MG63 (cell line): ENCODE measurements around the gene MMP20. TPM values are rescaled to one million over a fixed set of nuclear protein-coding genes. Genes with fewer than 3 reads are reported as not detected.

Experiments used
- DNase-seq: peaks from one replicate; pipeline ENCODE4 v3.0.0-alpha.2; 2020
- H3K27me3 ChIP-seq: fragments of 250-450 bp; sonication (Bioruptor Pico); 2 replicates; pipeline ENCODE4 v1.5.1; 2020; ENCODE audit warnings: mild to moderate bottlenecking, moderate library complexity
- H3K36me3 ChIP-seq: fragments of 250-450 bp; sonication (Bioruptor Pico); 2 replicates; pipeline ENCODE4 v1.5.1; 2020; ENCODE audit warnings: mild to moderate bottlenecking, moderate library complexity
- H3K4me3 ChIP-seq: fragments of 250-450 bp; sonication (Bioruptor Pico); 2 replicates; pipeline ENCODE4 v1.5.1; 2020; ENCODE audit warnings: mild to moderate bottlenecking, moderate library complexity
- H3K9me3 ChIP-seq: fragments of 250-450 bp; sonication (Bioruptor Pico); 2 replicates; pipeline ENCODE4 v1.5.1; 2020; ENCODE audit warnings: mild to moderate bottlenecking, moderate library complexity
- total RNA-seq: library from RNA; depleted of rRNA; stranded (reverse); fragments of >200 nt; shearing (Covaris generic); gene quantifications from 2 replicates; pipeline ENCODE4 v1.2.3, GENCODE V29; 2014; ENCODE audit warnings: low replicate concordance; rRNA removed

Gene MMP20
- total RNA-seq = not detected in 2 replicates

- no peaks in the 10 kb centered on the region for H3K36me3 ChIP-seq
- DNase-seq = no peak
- H3K27me3 ChIP-seq = no peaks in the 10 kb centered on the region
- H3K4me3 ChIP-seq = no peak within 1 kb of the TSS
- H3K9me3 ChIP-seq = no peaks in the 10 kb centered on the region
Observed at GRCh38 chr11:102625177-102625576, at the start of gene MMP20. TSS of gene MMP20 (minus strand) at chr11:102625332. CDS start at chr11:102625319, 13 bp downstream.

GRCh38 chr11:102669664-102670063 lies 44.5 kb upstream of the MMP20 start:
- H3K4me3 ChIP-seq = no peak overlapping the region
- no peaks in the 10 kb centered on the region for H3K36me3 ChIP-seq
- H3K9me3 ChIP-seq = no peaks in the 10 kb centered on the region
- no peak for DNase-seq
- no peaks in the 10 kb centered on the region for H3K27me3 ChIP-seq

GRCh38 chr11:102666331-102666957 lies 41.3 kb upstream of the MMP20 start:
- DNase-seq = no peak
- Histone ChIP-seq H3K4me3 (no peak overlapping the region), H3K9me3 (no peaks in the 10 kb centered on the region), H3K36me3 (no peaks in the 10 kb centered on the region), H3K27me3 (no peaks in the 10 kb centered on the region)

- Histone ChIP-seq H3K27me3 (no peaks in the 10 kb centered on the region), H3K9me3 (no peaks in the 10 kb centered on the region), H3K36me3 (no peaks in the 10 kb centered on the region), H3K4me3 (no peak overlapping the region)
- peak; percentile 5 for DNase-seq
Observed at GRCh38 chr11:102664001-102664752, 39.0 kb upstream of the MMP20 start.

GRCh38 chr11:102662607-102663006 lies 37.5 kb upstream of the MMP20 start:
- Histone ChIP-seq H3K36me3 (no peaks in the 10 kb centered on the region), H3K9me3 (no peaks in the 10 kb centered on the region), H3K4me3 (no peak overlapping the region), H3K27me3 (no peaks in the 10 kb centered on the region; the same call in 1 of the 2 replicates)
- no peak for DNase-seq

- Histone ChIP-seq H3K27me3 (no peaks in the 10 kb centered on the region; the same call in 1 of the 2 replicates), H3K9me3 (no peaks in the 10 kb centered on the region), H3K4me3 (no peak overlapping the region), H3K36me3 (no peaks in the 10 kb centered on the region)
- no peak for DNase-seq
Observed at GRCh38 chr11:102661040-102661439, 35.9 kb upstream of the MMP20 start.

GRCh38 chr11:102656528-102656927 lies 31.4 kb upstream of the MMP20 start:
- H3K36me3 ChIP-seq = no peaks in the 10 kb centered on the region
- H3K27me3 ChIP-seq = no peaks in the 10 kb centered on the region; the same call in 1 of the 2 replicates
- no peak overlapping the region for H3K4me3 ChIP-seq
- H3K9me3 ChIP-seq = no peaks in the 10 kb centered on the region
- DNase-seq = no peak

- no peaks in the 10 kb centered on the region; the same call in 1 of the 2 replicates for H3K27me3 ChIP-seq
- no peak for DNase-seq
Observed at GRCh38 chr11:102655547-102655946, 30.4 kb upstream of the MMP20 start.

GRCh38 chr11:102654761-102655160 lies 29.6 kb upstream of the MMP20 start:
- Histone ChIP-seq H3K36me3 (no peaks in the 10 kb centered on the region), H3K27me3 (no peaks in the 10 kb centered on the region; the same call in 1 of the 2 replicates), H3K4me3 (no peak overlapping the region), H3K9me3 (no peaks in the 10 kb centered on the region)
- no peak for DNase-seq

More at GRCh38 chr11:102655547-102655946, 30.4 kb upstream of the MMP20 start:
- Histone ChIP-seq H3K9me3 (no peaks in the 10 kb centered on the region), H3K36me3 (no peaks in the 10 kb centered on the region), H3K4me3 (no peak overlapping the region)

- no peaks in the 10 kb centered on the region; the same call in 1 of the 2 replicates for H3K27me3 ChIP-seq
- H3K9me3 ChIP-seq = no peaks in the 10 kb centered on the region
- H3K4me3 ChIP-seq = no peak overlapping the region
- H3K36me3 ChIP-seq = no peaks in the 10 kb centered on the region
- DNase-seq = peak; percentile 36
Observed at GRCh38 chr11:102653744-102654291, 28.7 kb upstream of the MMP20 start.

- H3K9me3 ChIP-seq = no peaks in the 10 kb centered on the region
- DNase-seq = no peak
- H3K27me3 ChIP-seq = no peaks in the 10 kb centered on the region
- no peak overlapping the region for H3K4me3 ChIP-seq
- no peaks in the 10 kb centered on the region for H3K36me3 ChIP-seq
Observed at GRCh38 chr11:102647430-102647829, 22.3 kb upstream of the MMP20 start.

- Histone ChIP-seq H3K9me3 (no peaks in the 10 kb centered on the region), H3K36me3 (no peaks in the 10 kb centered on the region), H3K27me3 (no peaks in the 10 kb centered on the region), H3K4me3 (no peak overlapping the region)
- no peak for DNase-seq
Observed at GRCh38 chr11:102643941-102644340, 18.8 kb upstream of the MMP20 start.

GRCh38 chr11:102640946-102641345 lies 15.8 kb upstream of the MMP20 start:
- DNase-seq = no peak
- H3K36me3 ChIP-seq = no peaks in the 10 kb centered on the region
- no peaks in the 10 kb centered on the region for H3K9me3 ChIP-seq
- H3K27me3 ChIP-seq = no peaks in the 10 kb centered on the region
- no peak overlapping the region for H3K4me3 ChIP-seq

- no peaks in the 10 kb centered on the region for H3K27me3 ChIP-seq
- no peak overlapping the region for H3K4me3 ChIP-seq
- no peak for DNase-seq
- no peaks in the 10 kb centered on the region for H3K9me3 ChIP-seq
- H3K36me3 ChIP-seq = no peaks in the 10 kb centered on the region
Observed at GRCh38 chr11:102639656-102640055, 14.5 kb upstream of the MMP20 start.

- H3K9me3 ChIP-seq = no peaks in the 10 kb centered on the region
- H3K27me3 ChIP-seq = no peaks in the 10 kb centered on the region
- H3K36me3 ChIP-seq = no peaks in the 10 kb centered on the region
- H3K4me3 ChIP-seq = no peak overlapping the region
- DNase-seq = no peak
Observed at GRCh38 chr11:102637731-102638130, 12.6 kb upstream of the MMP20 start.

- Histone ChIP-seq H3K9me3 (no peaks in the 10 kb centered on the region), H3K4me3 (no peak overlapping the region), H3K36me3 (no peaks in the 10 kb centered on the region), H3K27me3 (no peaks in the 10 kb centered on the region)
- DNase-seq = no peak
Observed at GRCh38 chr11:102633385-102634026, 8.4 kb upstream of the MMP20 start.

- DNase-seq = no peak
Observed at GRCh38 chr11:102632026-102632425, 6.9 kb upstream of the MMP20 start.

More at GRCh38 chr11:102632026-102632425, 6.9 kb upstream of the MMP20 start:
- H3K4me3 ChIP-seq = no peak overlapping the region
- no peaks in the 10 kb centered on the region for H3K36me3 ChIP-seq
- H3K27me3 ChIP-seq = no peaks in the 10 kb centered on the region
- H3K9me3 ChIP-seq = no peaks in the 10 kb centered on the region
